Calu3 (cell line): ENCODE measurements around the gene CNKSR3. TPM values are rescaled to one million over a fixed set of nuclear protein-coding genes. Genes with fewer than 3 reads are reported as not detected.

ENCODE experiments used
- BruUV-seq: library from RNA; stranded (reverse); fragments of 400-500 nt; replicated peaks from 2 replicates; lab custom pipeline; 2021; lab: Mats Ljungman, UMichigan
- CTCF ChIA-PET: fragments of 300-600 bp; sonication (Branson Sonifier 250); formaldehyde crosslinking; loops from one replicate; lab custom pipeline; 2022; ENCODE audit warnings: antibody characterized with exemption; lab: Charles Lee
- DNase-seq: peaks from one replicate; pipeline ENCODE4 v3.0.0; 2022
- H3K27ac Mint-ChIP-seq: one replicate; pipeline ENCODE4 v1.8.0; 2022; ENCODE audit warnings: mixed read lengths; ENCODE audit not compliant: unreplicated experiment
- H3K27me3 Mint-ChIP-seq: one replicate; pipeline ENCODE4 v1.8.0; 2022; ENCODE audit warnings: mixed read lengths; ENCODE audit not compliant: unreplicated experiment
- H3K36me3 Mint-ChIP-seq: one replicate; pipeline ENCODE4 v1.8.0; 2022; ENCODE audit warnings: mild to moderate bottlenecking, moderate library complexity, mixed read lengths; ENCODE audit not compliant: insufficient read depth, unreplicated experiment
- H3K4me1 Mint-ChIP-seq: one replicate; pipeline ENCODE4 v1.8.0; 2022; ENCODE audit warnings: mild to moderate bottlenecking, low read depth, mixed read lengths; ENCODE audit not compliant: unreplicated experiment
- H3K4me3 Mint-ChIP-seq: one replicate; pipeline ENCODE4 v1.8.0; 2022; ENCODE audit warnings: mild to moderate bottlenecking, low read depth, moderate library complexity, mixed read lengths; ENCODE audit not compliant: unreplicated experiment
- H3K9me3 Mint-ChIP-seq: one replicate; pipeline ENCODE4 v1.8.0; 2022; ENCODE audit warnings: low read depth, mixed read lengths; ENCODE audit not compliant: unreplicated experiment
- intact Hi-C: fragments of 100-400 bp; cut with micrococcal nuclease; formaldehyde crosslinking; loops from one replicate; pipeline ENCODE4 v1.10.0; 2022; ENCODE audit not compliant: unreplicated experiment
- total RNA-seq: library from RNA; stranded (reverse); gene quantifications from 2 replicates; pipeline ENCODE4 v1.2.3, GENCODE V29; 2022
- TF ChIP-seq, protein P1 (sequence below): fragments of 200-600 bp; IDR thresholded peaks from one replicate; pipeline ENCODE4 v1.8.0; 2022; ENCODE audit warnings: antibody characterized with exemption; ENCODE audit not compliant: unreplicated experiment

CNKSR3 gene
- total RNA-seq, 1 experiment from 2014 or later = 4.0 TPM

DNA sequence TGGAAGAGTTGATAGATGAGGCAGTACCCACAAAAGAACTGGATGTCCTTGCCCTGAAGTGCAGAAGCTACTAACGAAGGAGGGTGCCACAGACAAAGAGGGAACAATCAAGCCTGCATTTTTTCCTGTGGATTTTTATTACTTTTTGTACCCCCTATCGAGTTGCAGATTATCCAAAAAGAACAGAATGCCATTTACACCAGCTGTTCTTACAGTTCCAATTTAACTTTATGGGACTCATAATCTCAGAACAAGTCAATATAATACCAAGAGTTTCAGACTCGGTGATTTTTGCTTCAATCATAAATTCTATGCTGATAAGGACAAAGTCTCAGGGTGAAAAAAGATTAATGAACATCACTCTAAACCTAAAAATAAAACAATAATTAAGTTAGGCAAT, 4.0 kb upstream of the CNKSR3 start:
- peaks cover 10% of the 10 kb centered on the region for H3K4me1 Mint-ChIP-seq
- no peak for DNase-seq
- CTCF ChIA-PET = interaction anchor here (0.5 kb wide), 1 partner anchor 36 kb away, joined by 5 read pairs; no protein-coding TSS in a partner anchor
- no peaks in the 10 kb centered on the region for H3K9me3 Mint-ChIP-seq
- TF ChIP-seq, protein P1, sequence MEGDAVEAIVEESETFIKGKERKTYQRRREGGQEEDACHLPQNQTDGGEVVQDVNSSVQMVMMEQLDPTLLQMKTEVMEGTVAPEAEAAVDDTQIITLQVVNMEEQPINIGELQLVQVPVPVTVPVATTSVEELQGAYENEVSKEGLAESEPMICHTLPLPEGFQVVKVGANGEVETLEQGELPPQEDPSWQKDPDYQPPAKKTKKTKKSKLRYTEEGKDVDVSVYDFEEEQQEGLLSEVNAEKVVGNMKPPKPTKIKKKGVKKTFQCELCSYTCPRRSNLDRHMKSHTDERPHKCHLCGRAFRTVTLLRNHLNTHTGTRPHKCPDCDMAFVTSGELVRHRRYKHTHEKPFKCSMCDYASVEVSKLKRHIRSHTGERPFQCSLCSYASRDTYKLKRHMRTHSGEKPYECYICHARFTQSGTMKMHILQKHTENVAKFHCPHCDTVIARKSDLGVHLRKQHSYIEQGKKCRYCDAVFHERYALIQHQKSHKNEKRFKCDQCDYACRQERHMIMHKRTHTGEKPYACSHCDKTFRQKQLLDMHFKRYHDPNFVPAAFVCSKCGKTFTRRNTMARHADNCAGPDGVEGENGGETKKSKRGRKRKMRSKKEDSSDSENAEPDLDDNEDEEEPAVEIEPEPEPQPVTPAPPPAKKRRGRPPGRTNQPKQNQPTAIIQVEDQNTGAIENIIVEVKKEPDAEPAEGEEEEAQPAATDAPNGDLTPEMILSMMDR = no peak
- no peak overlapping the region for H3K4me3 Mint-ChIP-seq
- no TSS peak for BruUV-seq
- H3K36me3 Mint-ChIP-seq = peaks cover 27% of the 10 kb centered on the region
- intact Hi-C loops = no loop called here
- H3K27me3 Mint-ChIP-seq = no peaks in the 10 kb centered on the region
- H3K27ac Mint-ChIP-seq = no peak overlapping the region

DNA sequence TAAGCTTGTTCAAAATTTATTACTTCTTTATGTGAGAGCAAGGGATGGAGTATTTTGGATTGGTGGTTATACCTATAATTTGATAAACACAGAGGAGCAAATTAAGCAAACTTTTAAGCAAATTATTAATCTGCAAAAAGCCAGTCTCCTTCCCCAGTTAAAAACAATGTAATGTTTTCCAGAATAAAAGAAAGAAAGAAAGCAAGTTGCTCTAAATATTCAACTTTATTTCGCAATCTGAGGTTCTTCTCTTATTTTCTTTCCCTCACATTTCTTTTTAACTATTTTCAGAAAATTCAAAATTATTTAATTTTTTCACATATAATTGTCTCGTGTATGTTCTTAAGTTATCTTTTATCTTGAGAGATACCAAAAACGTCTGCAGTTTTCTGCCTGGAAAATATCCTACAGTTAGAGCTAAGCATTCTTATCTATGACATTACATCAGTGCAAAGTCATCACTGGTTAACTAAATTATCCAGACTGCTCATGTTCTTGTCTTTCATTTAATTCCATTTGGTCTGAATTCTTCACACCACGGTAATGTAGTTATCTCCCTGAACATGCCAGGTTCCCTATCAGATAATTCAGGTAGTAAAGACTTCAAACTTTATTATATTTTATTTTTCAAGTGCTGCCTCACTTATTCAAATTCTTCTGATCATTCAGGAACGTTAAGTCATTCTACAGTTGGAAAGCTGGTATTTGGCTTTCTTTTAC, 3.3 kb upstream of the CNKSR3 start:
- H3K4me3 Mint-ChIP-seq = no peak overlapping the region
- DNase-seq = no peak
- peaks cover 34% of the 10 kb centered on the region for H3K36me3 Mint-ChIP-seq
- no peak overlapping the region for H3K27ac Mint-ChIP-seq
- CTCF ChIA-PET = interaction anchor here (0.5 to 0.6 kb wide), 2 partner anchors 35 to 72 kb away, joined by 3 to 5 read pairs; no protein-coding TSS in a partner anchor
- H3K4me1 Mint-ChIP-seq = peaks cover 9% of the 10 kb centered on the region
- no peaks in the 10 kb centered on the region for H3K27me3 Mint-ChIP-seq
- TF ChIP-seq, protein P1 = no peak
- intact Hi-C loops = no loop called here
- no TSS peak for BruUV-seq
- H3K9me3 Mint-ChIP-seq = no peaks in the 10 kb centered on the region

DNA sequence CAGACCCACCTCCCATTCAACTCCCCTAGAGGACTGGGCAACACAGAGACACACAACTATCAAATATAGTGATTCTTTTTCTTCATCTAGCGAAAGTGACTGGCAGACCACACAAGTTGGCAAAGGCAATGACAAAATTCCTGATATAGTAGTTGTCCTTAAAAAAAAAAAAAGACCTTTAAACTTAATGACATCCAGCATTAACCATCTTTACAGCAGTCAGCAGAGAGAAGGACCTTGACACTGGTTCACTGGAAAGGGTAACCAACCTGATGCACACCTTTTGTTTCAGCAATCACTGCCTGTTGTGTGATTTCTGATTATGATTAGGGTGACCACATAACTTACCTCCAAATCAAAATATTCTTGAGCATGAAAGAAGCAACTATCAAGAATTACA, 1.7 kb upstream of the CNKSR3 start:
- BruUV-seq = no TSS peak
- peak overlapping the region; percentile 61 for H3K27ac Mint-ChIP-seq

DNA sequence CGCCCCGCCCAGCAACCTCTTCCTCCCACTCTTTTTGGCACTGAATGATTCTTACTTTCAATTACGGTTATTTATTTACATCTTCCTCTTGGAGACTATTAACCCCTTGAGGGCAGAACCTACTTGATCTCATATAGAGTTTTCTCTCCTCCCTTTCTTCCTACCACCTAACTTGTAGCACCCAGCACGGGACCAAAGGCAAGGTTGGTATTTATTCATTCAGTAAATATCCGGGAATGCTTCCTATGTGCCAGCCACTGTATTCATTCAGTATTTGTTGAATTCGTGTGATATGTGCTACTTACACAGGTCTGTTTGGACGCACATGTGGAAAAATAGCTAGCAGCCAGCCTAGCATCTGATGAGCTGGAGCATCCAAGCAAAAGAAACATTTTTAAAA, 1.3 kb upstream of the CNKSR3 start:
- CTCF ChIA-PET = interaction anchor here (0.7 to 1.5 kb wide), 3 partner anchors 65 to 357 kb away, joined by 3 to 5 read pairs (median 5); no protein-coding TSS in a partner anchor
- H3K27ac Mint-ChIP-seq = peak overlapping the region; percentile 61
- no peak for DNase-seq
- peaks cover 39% of the 10 kb centered on the region for H3K36me3 Mint-ChIP-seq
- H3K4me1 Mint-ChIP-seq = peaks cover 18% of the 10 kb centered on the region
- H3K9me3 Mint-ChIP-seq = no peaks in the 10 kb centered on the region
- TF ChIP-seq, protein P1 = no peak
- peak overlapping the region; percentile 86 for H3K4me3 Mint-ChIP-seq
- intact Hi-C loops = no loop called here
- BruUV-seq = no TSS peak
- no peaks in the 10 kb centered on the region for H3K27me3 Mint-ChIP-seq

More for the DNA sequence above, 1.7 kb upstream of the CNKSR3 start:
- no peak for DNase-seq
- Mint-ChIP-seq H3K4me1 (peaks cover 16% of the 10 kb centered on the region), H3K36me3 (peaks cover 39% of the 10 kb centered on the region), H3K9me3 (no peaks in the 10 kb centered on the region), H3K4me3 (peak overlapping the region; percentile 86), H3K27me3 (no peaks in the 10 kb centered on the region)
- CTCF ChIA-PET = interaction anchor here (1.5 kb wide), 1 partner anchor 235 kb away, joined by 3 read pairs; no protein-coding TSS in a partner anchor
- intact Hi-C loops = no loop called here
- TF ChIP-seq, protein P1 = no peak
